ENCODE data around the gene STK25.

The STK25 gene

DNA sequence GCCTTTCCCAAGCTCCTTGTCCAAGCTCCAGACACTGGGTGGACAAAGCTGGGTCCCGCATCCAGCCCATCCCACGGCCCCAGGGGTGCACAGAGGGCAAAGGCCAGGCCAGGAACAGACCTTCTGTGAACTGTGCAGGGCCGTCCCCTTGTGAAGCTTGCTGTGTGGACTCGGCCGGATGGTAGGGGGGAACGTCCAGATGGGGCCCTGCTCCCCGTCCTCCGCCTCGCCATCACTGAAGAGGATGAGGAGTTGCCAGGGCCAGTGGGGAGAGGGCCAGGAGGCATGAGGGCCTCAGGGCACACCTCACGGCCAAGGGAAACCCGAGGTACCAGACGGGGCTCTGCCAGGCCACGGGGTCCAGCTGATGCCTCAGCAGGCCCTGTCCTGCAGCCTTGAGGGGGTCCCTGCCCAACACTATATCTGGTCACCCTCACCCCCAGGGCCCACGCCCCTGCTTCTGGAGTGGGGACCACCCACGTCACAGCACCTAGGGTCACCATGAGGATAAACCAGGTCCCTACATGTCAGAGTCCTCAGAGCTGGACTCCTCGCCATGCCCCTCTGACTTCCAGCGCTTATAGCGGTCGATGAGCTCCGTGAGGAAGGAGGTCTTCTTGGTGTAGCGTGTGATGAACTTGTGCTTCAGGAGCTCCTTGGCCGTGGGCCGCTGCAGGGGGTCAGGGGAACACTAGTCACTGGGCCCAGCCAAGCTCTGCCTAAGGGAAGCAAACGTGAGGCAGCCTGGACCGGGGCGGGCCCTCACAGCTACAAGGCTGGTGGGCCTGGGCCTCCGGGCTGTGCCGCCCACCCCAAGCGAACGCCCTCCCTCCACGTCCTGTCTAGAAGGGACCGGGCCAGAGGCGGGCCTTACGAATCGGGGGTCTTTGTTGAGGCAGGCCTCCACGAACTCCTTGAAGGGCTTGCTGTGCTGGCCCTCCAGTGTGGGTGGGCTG, 10.0 kb downstream of the STK25 start:
- Histone ChIP-seq H3F3A (ENCODE audit: insufficient read depth, low read length) (no peaks in the 10 kb centered on the region), H3K4me2 (ENCODE audit: low read depth, low read length) (no peak overlapping the region), H3K79me2 (ENCODE audit: low read length) (no peaks in the 10 kb centered on the region), H3K9me3 (replicated peaks; ENCODE audit: insufficient read depth, low read length) (no peaks in the 10 kb centered on the region), H2AFZ (ENCODE audit: low read length) (no peak overlapping the region), H3K36me3 (replicated peaks; ENCODE audit: insufficient read depth, low read length) (no peaks in the 10 kb centered on the region), H3K4me3 (ENCODE audit: low read length) (no peak overlapping the region), H3K4me1 (ENCODE audit: low read length) (no peaks in the 10 kb centered on the region), H4K20me1 (ENCODE audit: insufficient read depth, low read length) (no peaks in the 10 kb centered on the region), H3K27me3 (replicated peaks; ENCODE audit: insufficient read depth, low read length) (no peaks in the 10 kb centered on the region), H3K9ac (ENCODE audit: low read length) (no peak overlapping the region), H3K27ac (ENCODE audit: low read length) (no peak overlapping the region), H3K9me2 (replicated peaks; ENCODE audit: insufficient read depth, low read length) (no peaks in the 10 kb centered on the region)
- TF ChIP-seq EZH2phosphoT487 (IDR thresholded peaks at IDR 0.05; ENCODE audit: low read length) (no peak), EZH2 (optimal IDR thresholded peaks at IDR 0.05; ENCODE audit: low read depth, low read length) (no peak)
- TF ChIP-seq, protein P1, sequence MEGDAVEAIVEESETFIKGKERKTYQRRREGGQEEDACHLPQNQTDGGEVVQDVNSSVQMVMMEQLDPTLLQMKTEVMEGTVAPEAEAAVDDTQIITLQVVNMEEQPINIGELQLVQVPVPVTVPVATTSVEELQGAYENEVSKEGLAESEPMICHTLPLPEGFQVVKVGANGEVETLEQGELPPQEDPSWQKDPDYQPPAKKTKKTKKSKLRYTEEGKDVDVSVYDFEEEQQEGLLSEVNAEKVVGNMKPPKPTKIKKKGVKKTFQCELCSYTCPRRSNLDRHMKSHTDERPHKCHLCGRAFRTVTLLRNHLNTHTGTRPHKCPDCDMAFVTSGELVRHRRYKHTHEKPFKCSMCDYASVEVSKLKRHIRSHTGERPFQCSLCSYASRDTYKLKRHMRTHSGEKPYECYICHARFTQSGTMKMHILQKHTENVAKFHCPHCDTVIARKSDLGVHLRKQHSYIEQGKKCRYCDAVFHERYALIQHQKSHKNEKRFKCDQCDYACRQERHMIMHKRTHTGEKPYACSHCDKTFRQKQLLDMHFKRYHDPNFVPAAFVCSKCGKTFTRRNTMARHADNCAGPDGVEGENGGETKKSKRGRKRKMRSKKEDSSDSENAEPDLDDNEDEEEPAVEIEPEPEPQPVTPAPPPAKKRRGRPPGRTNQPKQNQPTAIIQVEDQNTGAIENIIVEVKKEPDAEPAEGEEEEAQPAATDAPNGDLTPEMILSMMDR (IDR thresholded peaks at IDR 0.05; ENCODE audit: low read length): no peak
- no peak for DNase-seq

- H3K27ac ChIP-seq (ENCODE audit: low read length): no peak overlapping the region
Observed at GRCh38 chr2:241496904-241497877, 11.2 kb downstream of the STK25 start.

GRCh38 chr2:241496003-241496707, 12.2 kb downstream of the STK25 start:
- Histone ChIP-seq H3K36me3 (replicated peaks; ENCODE audit: insufficient read depth, low read length) (no peaks in the 10 kb centered on the region), H3K4me2 (ENCODE audit: low read depth, low read length) (no peak overlapping the region), H3F3A (ENCODE audit: insufficient read depth, low read length) (no peaks in the 10 kb centered on the region), H3K27ac (ENCODE audit: low read length) (no peak overlapping the region), H3K79me2 (ENCODE audit: low read length) (no peaks in the 10 kb centered on the region), H3K4me3 (ENCODE audit: low read length) (no peak overlapping the region), H3K27me3 (replicated peaks; ENCODE audit: insufficient read depth, low read length) (no peaks in the 10 kb centered on the region), H3K4me1 (ENCODE audit: low read length) (no peaks in the 10 kb centered on the region), H2AFZ (ENCODE audit: low read length) (no peak overlapping the region), H4K20me1 (ENCODE audit: insufficient read depth, low read length) (no peaks in the 10 kb centered on the region), H3K9me2 (replicated peaks; ENCODE audit: insufficient read depth, low read length) (no peaks in the 10 kb centered on the region), H3K9ac (ENCODE audit: low read length) (no peak overlapping the region), H3K9me3 (replicated peaks; ENCODE audit: insufficient read depth, low read length) (no peaks in the 10 kb centered on the region)
- DNase-seq: no peak
- TF ChIP-seq EZH2phosphoT487 (IDR thresholded peaks at IDR 0.05; ENCODE audit: low read length) (no peak), EZH2 (optimal IDR thresholded peaks at IDR 0.05; ENCODE audit: low read depth, low read length) (no peak)
- TF ChIP-seq, protein P1 (IDR thresholded peaks at IDR 0.05; ENCODE audit: low read length): no peak

More at GRCh38 chr2:241496904-241497877, 11.2 kb downstream of the STK25 start:
- Histone ChIP-seq H3K4me1 (ENCODE audit: low read length) (no peaks in the 10 kb centered on the region), H3F3A (ENCODE audit: insufficient read depth, low read length) (no peaks in the 10 kb centered on the region), H3K36me3 (replicated peaks; ENCODE audit: insufficient read depth, low read length) (no peaks in the 10 kb centered on the region), H3K4me3 (ENCODE audit: low read length) (no peak overlapping the region), H3K9me2 (replicated peaks; ENCODE audit: insufficient read depth, low read length) (no peaks in the 10 kb centered on the region), H3K4me2 (ENCODE audit: low read depth, low read length) (no peak overlapping the region), H3K9me3 (replicated peaks; ENCODE audit: insufficient read depth, low read length) (no peaks in the 10 kb centered on the region), H2AFZ (ENCODE audit: low read length) (no peak overlapping the region), H3K27me3 (replicated peaks; ENCODE audit: insufficient read depth, low read length) (no peaks in the 10 kb centered on the region), H3K79me2 (ENCODE audit: low read length) (no peaks in the 10 kb centered on the region), H4K20me1 (ENCODE audit: insufficient read depth, low read length) (no peaks in the 10 kb centered on the region), H3K9ac (ENCODE audit: low read length) (no peak overlapping the region)
- DNase-seq: no peak
- TF ChIP-seq EZH2 (optimal IDR thresholded peaks at IDR 0.05; ENCODE audit: low read depth, low read length): no peak
- TF ChIP-seq, protein P1 (IDR thresholded peaks at IDR 0.05; ENCODE audit: low read length): no peak
- no peak for TF ChIP-seq EZH2phosphoT487 (IDR thresholded peaks at IDR 0.05; ENCODE audit: low read length)
